Measurements from ENCODE around the gene PDSS2. TPM values are rescaled to one million over a fixed set of nuclear protein-coding genes. Genes with fewer than 3 reads are reported as not detected.
A peak's percentile ranks its signal among the peaks of the same experiment; 100 is the strongest.

PDSS2 gene
- total and polyA plus RNA-seq, 11 donors = 7.2 to 24.4 (median 14.4) TPM

DNA sequence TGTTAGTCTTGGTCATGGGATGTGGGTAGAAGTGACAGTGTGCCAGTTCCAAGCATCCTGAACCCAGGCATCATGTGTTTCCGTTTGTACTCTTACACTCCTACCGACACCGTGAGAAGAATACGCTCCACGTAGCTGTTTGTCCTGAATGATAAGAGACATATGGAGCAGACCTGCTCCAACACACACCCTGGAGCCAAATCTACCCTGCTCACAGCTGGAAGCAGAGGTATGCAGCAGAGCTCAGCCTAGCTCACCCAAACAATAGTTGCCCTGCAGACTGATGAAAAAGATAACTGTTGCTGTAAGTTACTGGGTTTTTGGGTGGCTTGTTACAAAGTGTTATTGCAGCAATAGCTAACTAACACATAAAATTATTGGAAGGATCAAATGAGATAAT lies 14.3 kb upstream of the PDSS2 start:
- WGBS, 4 donors = 27 to 47% (median 37%) methylated on average over 5 of the region's 5 CpGs
- no peaks in the 10 kb centered on the region for H3K4me1 ChIP-seq
- no peaks in the 10 kb centered on the region for H3K36me3 ChIP-seq
- H3K9me3 ChIP-seq = no peaks in the 10 kb centered on the region
- H3K27ac ChIP-seq = no peak overlapping the region
- intact Hi-C loops (cut with DNase I) = no loop called here
- no peak for DNase-seq
- H3K4me3 ChIP-seq = no peak overlapping the region
- ATAC-seq = no peak
- TF ChIP-seq, protein P1, sequence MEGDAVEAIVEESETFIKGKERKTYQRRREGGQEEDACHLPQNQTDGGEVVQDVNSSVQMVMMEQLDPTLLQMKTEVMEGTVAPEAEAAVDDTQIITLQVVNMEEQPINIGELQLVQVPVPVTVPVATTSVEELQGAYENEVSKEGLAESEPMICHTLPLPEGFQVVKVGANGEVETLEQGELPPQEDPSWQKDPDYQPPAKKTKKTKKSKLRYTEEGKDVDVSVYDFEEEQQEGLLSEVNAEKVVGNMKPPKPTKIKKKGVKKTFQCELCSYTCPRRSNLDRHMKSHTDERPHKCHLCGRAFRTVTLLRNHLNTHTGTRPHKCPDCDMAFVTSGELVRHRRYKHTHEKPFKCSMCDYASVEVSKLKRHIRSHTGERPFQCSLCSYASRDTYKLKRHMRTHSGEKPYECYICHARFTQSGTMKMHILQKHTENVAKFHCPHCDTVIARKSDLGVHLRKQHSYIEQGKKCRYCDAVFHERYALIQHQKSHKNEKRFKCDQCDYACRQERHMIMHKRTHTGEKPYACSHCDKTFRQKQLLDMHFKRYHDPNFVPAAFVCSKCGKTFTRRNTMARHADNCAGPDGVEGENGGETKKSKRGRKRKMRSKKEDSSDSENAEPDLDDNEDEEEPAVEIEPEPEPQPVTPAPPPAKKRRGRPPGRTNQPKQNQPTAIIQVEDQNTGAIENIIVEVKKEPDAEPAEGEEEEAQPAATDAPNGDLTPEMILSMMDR (IDR thresholded peaks at IDR 0.05) = no peak
- TF ChIP-seq POLR2A (IDR thresholded peaks at IDR 0.05) = no peak
- peaks cover 0 to 4% (median 0%) of the 10 kb centered on the region in 9 donors for H3K27me3 ChIP-seq

DNA sequence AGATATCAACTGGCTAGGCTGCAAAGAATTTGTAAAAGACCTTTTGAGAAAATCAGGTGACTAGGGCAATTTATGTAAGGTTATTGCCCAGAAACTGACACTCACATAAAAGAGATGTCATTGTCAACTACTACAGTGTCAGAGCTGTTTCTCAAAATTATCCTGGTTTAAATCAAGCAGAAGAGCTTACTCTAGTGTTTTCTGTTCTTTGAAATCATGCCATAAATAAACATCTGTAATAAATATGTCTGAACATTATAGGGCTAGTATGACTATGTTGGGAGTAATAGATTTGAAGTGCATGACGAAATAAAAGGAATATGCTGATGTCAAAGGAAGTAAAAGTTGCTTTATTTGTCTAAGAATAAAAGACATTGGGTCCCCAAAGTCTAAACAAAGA lies 11.0 kb upstream of the PDSS2 start:
- 84 to 93% (median 92%) methylated on average over 1 of the region's 1 CpG for WGBS, 4 donors
- peaks cover 0 to 4% (median 0%) of the 10 kb centered on the region in 9 donors for H3K27me3 ChIP-seq
- no peak overlapping the region for H3K4me3 ChIP-seq
- H3K4me1 ChIP-seq = no peaks in the 10 kb centered on the region
- TF ChIP-seq, protein P1 (IDR thresholded peaks at IDR 0.05) = no peak
- no peak for TF ChIP-seq POLR2A (IDR thresholded peaks at IDR 0.05)
- ATAC-seq (no peak), DNase-seq (no peak)
- H3K36me3 ChIP-seq = no peaks in the 10 kb centered on the region
- no peaks in the 10 kb centered on the region for H3K9me3 ChIP-seq
- intact Hi-C loops (cut with DNase I) = no loop called here
- H3K27ac ChIP-seq = no peak overlapping the region

- ATAC-seq (no peak), DNase-seq (no peak)
- WGBS, 4 donors = 88 to 97% (median 93%) methylated on average over 1 of the region's 1 CpG
- Histone ChIP-seq H3K36me3 (no peaks in the 10 kb centered on the region), H3K9me3 (no peaks in the 10 kb centered on the region), H3K27ac (no peak overlapping the region), H3K27me3 (no peaks in the 10 kb centered on the region), H3K4me3 (no peak overlapping the region), H3K4me1 (peaks cover 0 to 10% (median 0%) of the 10 kb centered on the region in 12 donors)
- intact Hi-C loops (cut with DNase I) = no loop called here
- TF ChIP-seq POLR2A (IDR thresholded peaks at IDR 0.05) = no peak
- TF ChIP-seq, protein P1 (IDR thresholded peaks at IDR 0.05) = no peak
These were observed 6.7 kb upstream of the PDSS2 start for GRCh38 chr6:107466062-107466461.

- H3K9me3 ChIP-seq = no peaks in the 10 kb centered on the region
- H3K27me3 ChIP-seq = no peaks in the 10 kb centered on the region
- no peak for TF ChIP-seq POLR2A (IDR thresholded peaks at IDR 0.05)
- TF ChIP-seq, protein P1 (IDR thresholded peaks at IDR 0.05) = no peak
- intact Hi-C loops (cut with DNase I) = no loop called here
- H3K27ac ChIP-seq = peak overlapping the region; percentile 74 to 97 (median 94)
- DNase-seq (no peak), ATAC-seq (peak in 2 of 4 donors; percentile 8 to 12)
- H3K4me3 ChIP-seq = peak overlapping the region; percentile 64 to 96 (median 86)
- no peaks in the 10 kb centered on the region for H3K36me3 ChIP-seq
- 28 to 39% (median 34%) methylated on average over 22 of the region's 22 CpGs for WGBS, 4 donors
- H3K4me1 ChIP-seq = peaks cover 0 to 24% (median 10%) of the 10 kb centered on the region in 12 donors
These were observed 793 bp upstream of the PDSS2 start for GRCh38 chr6:107460083-107460631.

Measured in heart left ventricle (tissue), 16 donors.